GM13976 (cell line): Measurements from ENCODE around the gene CSMD2.

ENCODE experiments used
- DNase-seq: peaks from one replicate; pipeline ENCODE4 v3.0.0; 2012; ENCODE audit warnings: low spot score
- CTCF ChIP-seq: IDR thresholded peaks from 2 replicates; pipeline ENCODE4 v1.5.1; 2012; ENCODE audit warnings: borderline replicate concordance, mild to moderate bottlenecking; ENCODE audit not compliant: insufficient read depth; ENCODE audit errors: extremely low read depth, missing control alignments, control extremely low read depth
- in situ Hi-C: fragments of 300-500 bp; cut with MboI; formaldehyde crosslinking; loops from one replicate; pipeline ENCODE4 v1.12.0; 2022; ENCODE audit warnings: low sequenced_read_pairs, mixed read lengths, inconsistent platforms; ENCODE audit not compliant: unreplicated experiment

CSMD2 gene

GRCh38 chr1:34007760-34008159 is 157.3 kb downstream of the CSMD2 start:
- TF ChIP-seq CTCF, result no peak
- no peak for DNase-seq
- in situ Hi-C loops, result no loop called here

GRCh38 chr1:34005309-34005708 is 159.7 kb downstream of the CSMD2 start:
- in situ Hi-C loops, result no loop called here
- no peak for DNase-seq
- no peak for TF ChIP-seq CTCF

GRCh38 chr1:34002810-34003209 is 162.2 kb downstream of the CSMD2 start:
- no peak for DNase-seq
- in situ Hi-C loops, result no loop called here
- TF ChIP-seq CTCF, result no peak

- DNase-seq, result no peak
- TF ChIP-seq CTCF, result no peak
- in situ Hi-C loops, result no loop called here
Measured at GRCh38 chr1:33997127-33998036, 167.6 kb downstream of the CSMD2 start.

GRCh38 chr1:33996281-33996680 is 168.7 kb downstream of the CSMD2 start:
- DNase-seq, result no peak
- in situ Hi-C loops, result no loop called here
- TF ChIP-seq CTCF, result no peak

GRCh38 chr1:33993301-33993700 is 171.7 kb downstream of the CSMD2 start:
- DNase-seq, result no peak
- in situ Hi-C loops, result no loop called here
- TF ChIP-seq CTCF, result no peak
